Skeletal muscle cell (primary cell): ENCODE results near the gene KANSL3.

Source experiments
- DNase-seq: peaks from one replicate; pipeline ENCODE4 v3.0.0-alpha.2; 2010; ENCODE audit warnings: low read depth
- H3K4me3 ChIP-seq: 2 replicates; pipeline ENCODE4 v1.5.1; 2011; ENCODE audit warnings: low read depth, mild to moderate bottlenecking, control low read depth, low read length, moderate library complexity

Gene KANSL3

DNA sequence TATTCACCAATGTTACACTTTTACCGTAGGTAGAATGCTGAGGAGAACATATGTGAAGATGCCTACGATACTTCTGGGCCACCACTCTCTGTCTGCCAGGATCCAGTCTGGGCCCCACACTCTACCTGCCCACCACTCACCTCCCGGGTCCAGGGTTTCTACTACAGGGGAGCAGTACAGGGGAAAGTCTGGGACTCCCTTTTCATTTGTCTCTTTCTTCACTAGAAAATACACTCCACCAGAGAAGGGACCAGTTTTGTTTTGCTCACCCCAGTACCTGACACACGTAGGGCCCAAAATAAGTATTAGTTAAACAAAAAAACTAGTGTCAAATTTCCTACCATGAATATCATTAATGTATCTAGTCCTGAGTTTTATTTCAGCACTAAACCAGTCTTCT lies 21.1 kb downstream of the KANSL3 start:
- no peak overlapping the region for H3K4me3 ChIP-seq
- DNase-seq: no peak

DNA sequence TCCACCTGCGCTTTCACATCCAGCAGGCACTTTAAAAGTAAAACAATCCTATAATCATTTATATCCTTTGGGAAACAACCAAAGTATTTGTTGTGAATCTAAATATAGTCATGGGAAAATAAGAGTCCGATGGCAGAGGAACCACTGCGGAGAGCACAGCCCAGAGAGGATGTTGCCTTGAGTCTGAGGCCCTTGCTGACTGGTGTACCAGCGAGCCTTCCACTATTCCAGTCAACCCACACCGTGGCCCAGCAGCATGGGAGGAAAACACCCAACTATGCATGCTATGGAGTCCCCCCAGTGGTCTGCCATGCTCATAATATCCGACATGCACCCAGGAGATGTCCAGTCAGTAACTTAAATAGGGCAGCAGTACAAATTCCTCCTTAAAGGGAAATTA lies 21.6 kb downstream of the KANSL3 start:
- H3K4me3 ChIP-seq: no peak overlapping the region
- no peak for DNase-seq

DNA sequence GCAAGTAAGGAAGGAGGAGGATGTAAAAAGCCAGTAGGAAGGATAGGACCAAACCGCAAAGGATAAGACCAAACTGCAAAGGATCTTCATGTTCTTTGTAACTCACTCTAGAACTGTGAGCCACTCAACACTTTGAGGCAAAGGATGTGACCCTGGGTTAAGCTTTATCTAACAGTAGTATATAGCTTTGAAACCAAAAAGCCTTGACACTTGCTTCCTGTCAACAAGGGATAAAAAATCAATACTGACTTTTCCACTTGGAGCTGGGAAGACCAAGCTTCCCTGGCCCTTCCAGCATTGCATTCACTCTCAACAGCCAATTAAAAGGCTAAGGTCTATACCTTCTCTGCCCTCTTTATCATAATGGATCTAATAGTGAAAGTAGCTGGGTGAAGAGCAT lies 22.0 kb downstream of the KANSL3 start:
- no peak overlapping the region for H3K4me3 ChIP-seq
- DNase-seq: no peak

DNA sequence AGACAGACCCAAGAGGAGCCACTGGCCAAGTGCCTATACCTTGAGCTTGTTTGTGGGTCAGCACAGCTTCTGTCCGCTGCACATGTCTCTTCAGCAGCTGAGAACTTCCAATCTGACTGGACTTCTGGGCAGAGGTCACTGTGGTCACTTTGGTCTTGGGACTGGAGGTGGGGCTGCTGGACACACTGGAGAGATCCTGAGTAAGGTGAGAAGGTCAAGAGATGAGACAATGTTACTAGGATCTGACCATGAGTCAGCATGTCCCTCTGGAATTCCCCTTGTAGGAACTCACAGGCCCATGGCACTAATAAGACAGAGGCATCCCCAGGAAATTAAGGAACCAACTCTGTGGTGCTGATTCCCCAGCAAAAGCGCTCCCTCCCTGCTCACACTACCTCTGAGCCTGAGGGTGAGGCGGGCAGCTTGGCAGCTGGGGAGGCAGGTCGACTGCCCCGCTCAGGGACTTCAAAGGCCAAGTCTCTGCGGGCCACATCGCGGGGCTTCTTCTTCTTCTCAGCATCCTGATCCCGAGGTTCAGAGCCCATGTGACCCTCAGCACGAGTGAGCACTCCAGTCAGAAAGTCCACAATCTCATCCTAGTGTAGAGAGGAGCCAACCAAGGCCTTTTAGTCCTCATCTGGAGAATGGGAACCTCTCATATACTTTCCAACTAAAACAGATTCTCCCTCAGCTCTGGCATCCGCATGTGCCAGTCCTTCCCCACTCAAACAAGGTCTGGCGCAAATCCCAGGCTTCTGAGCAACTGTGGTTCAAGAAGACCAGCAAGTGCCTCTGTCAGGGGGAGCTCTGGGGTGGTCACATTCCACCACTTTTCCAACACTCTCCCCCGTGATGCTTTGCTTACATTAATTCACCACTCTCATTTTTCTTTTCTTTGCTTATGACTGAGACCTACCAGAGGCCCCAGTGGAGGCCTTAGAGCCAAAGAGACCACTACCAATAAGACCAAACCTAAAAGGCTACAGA lies 29.4 kb downstream of the KANSL3 start:
- no peak overlapping the region for H3K4me3 ChIP-seq
- no peak for DNase-seq

DNA sequence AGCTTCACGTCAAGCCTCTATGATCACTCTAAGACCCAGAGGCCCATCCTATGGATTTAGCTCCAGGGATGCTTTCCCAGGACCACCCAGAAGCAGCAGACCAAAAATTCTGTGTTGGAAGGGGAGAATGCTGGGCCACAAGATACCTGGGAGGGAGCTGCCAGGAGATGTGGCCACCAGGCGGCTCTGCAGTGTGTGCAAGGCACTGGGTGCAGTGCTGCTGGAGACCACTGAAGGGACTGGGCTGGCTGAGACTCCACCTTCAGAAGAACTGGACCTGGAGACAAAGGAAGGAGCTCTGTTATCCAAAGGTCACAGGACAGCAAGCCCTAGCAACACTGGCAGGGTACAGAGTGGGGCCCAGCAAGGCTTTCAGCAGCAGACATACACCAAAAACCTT lies 34.0 kb downstream of the KANSL3 start:
- DNase-seq: no peak
- H3K4me3 ChIP-seq: no peak overlapping the region

DNA sequence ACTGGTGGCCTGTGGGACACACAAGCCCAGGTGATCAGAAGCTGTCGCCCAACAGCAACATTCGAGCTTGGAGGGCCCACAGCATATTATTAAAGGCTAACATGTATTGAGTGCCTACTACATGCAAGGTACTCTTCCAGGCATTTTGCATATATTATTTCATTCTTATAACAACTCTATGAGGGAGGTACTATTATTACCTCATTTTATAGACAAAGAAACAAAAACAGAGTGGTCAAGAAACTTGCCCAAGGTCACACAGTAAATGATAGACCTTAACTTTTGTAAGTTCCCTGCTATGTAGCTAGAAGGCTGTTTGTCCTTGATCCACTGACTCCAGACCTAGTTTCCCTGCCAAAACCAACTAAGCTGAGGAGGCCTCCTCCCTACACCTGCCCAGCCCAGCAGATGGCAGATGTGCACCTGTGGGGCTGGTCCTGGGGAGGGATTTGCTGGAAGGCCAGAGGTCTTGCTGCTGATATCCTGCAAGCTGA lies 35.7 kb downstream of the KANSL3 start:
- H3K4me3 ChIP-seq: no peak overlapping the region
- DNase-seq: no peak

DNA sequence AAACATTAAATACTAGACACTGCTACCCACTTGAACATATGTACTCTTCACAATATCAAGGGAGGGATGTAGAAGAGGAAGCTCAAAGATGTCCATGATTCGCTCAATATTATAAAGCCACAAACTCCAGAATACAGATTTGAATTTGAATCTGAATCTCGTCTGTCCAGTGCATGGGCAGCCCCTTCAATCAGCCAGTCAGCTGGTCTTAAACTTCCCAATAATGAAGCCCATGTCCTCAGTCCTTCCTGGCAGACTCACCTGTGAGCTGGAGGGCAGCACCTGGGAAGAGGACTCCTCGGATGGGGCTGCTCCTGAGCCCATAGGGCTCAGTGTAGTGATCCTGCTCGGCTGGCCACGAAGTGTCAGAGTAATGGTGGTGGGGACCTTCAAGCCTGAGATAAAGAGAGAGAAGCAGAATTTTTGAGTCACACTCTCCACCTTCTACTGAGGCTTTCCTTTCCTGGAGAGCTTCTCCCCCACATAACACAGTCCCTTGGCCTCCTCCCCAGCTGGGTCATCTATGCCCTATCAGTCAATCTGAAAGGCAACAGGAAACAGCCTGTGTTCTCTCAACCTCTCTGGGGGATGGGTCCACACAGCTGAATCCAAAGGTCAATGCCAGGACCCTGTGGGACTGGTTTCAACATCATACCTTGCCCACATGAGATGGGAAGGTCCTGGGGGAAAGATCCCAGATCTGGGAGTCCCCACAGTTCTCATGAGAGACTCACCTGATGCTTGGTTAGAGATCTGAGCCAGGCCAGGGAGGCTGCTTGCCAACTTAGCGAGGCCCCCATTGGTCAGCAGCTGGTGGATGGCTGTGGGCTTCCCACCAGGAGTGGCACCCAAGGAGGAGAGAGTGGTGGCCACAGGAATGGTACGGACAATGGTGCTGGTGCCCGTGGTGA lies 36.5 kb downstream of the KANSL3 start:
- DNase-seq: no peak
- no peak overlapping the region for H3K4me3 ChIP-seq

DNA sequence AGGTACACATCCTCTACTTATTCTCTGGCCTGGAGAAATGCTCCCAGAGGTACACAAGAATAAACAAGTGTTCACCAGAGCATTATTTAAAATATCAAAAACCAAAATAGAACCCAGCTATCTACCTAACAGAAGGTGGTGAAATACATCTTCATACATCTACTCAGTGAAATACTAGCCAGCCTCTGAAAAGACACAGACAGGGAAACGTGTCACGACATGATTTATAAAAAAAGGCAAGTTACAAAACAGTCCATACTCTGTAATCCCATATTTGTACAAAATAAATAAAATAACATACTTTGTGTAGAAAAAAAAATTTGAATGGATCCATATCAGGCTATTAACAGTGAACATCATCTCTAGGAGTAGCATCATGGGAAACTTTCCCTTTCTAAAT lies 38.2 kb downstream of the KANSL3 start:
- no peak for DNase-seq

DNA sequence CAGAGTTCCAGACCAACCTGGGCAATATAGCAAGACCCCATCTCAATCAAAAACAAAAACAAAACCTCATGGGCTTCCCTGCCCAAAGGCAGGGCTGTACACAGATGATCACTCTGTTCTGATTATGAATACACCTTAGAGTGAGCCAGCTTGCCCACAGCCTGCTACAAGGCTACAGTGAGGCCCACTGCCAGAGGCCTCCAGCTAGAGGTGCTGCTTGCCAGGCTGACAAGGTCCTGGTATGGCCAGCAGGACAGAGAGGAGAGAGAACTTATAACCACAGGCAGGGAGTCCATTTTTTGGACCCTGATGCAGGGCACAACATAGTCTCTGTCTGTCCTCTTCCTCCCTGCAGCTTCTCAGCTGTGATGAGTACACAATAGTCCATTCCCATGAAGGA lies 41.5 kb downstream of the KANSL3 start:
- H3K4me3 ChIP-seq: no peak overlapping the region

More for the DNA sequence above, 38.2 kb downstream of the KANSL3 start:
- no peak overlapping the region for H3K4me3 ChIP-seq

DNA sequence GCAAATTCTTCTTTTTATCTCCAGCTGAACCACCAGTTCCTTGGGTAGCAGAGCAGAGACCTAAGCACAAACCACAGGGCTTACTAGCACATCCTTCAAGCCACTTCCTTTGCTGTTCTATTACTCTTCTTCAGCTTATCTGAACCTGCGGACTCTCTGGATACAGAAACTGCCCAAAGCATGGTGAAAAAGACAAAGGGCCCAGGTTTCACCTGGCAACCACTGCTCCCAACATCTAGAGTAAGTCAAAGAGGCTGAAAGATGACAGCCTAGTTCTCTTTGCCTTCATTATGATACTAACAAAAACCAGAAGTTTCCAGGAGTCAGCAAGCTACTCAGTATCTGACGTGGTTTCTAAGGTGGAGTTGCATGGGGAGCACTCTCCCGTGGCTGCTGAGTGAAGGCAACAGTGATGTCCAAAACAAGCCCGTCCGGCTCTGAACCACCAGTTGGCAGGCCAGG lies 43.4 kb downstream of the KANSL3 start:
- no peak for DNase-seq
- H3K4me3 ChIP-seq: no peak overlapping the region

More for the DNA sequence above, 41.5 kb downstream of the KANSL3 start:
- no peak for DNase-seq

DNA sequence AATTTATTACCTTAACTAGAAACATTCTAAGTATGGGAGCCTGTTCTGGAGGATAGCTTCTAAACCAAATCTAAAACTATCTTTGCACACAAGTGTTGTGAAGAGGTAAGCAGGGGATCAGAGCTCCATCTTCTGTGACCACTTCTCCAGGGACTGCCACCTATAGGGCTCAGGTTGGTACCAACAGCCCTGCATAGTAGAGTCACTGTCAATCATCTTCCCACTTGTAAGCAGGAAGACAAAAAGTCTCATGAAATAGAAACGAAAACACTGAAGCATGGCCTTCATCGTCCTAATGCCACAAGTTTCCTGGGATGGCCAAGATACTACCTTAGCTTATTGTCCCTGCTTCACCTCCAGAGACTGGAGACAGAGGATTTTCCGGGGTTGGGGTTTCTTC lies 43.8 kb downstream of the KANSL3 start:
- H3K4me3 ChIP-seq: no peak overlapping the region
- no peak for DNase-seq

DNA sequence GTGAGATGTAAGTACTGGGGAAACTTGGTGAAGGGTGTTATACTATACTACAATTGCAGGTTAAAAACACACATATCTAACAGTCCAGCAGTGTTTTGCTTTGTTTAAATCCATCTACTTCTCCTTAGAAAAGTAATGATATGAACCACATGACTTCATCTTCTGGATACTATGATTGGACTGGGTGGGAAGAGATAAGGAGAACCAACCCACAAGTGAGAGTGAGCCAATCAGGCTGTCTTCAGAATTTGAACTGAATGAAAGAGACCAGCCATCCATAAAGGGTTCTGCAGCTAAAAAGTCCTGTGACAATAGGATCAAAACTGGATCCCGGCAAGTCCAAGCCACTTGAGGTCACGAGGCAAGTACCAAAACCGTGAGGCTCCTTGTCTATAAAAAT lies 46.6 kb downstream of the KANSL3 start:
- DNase-seq: no peak
- no peak overlapping the region for H3K4me3 ChIP-seq

DNA sequence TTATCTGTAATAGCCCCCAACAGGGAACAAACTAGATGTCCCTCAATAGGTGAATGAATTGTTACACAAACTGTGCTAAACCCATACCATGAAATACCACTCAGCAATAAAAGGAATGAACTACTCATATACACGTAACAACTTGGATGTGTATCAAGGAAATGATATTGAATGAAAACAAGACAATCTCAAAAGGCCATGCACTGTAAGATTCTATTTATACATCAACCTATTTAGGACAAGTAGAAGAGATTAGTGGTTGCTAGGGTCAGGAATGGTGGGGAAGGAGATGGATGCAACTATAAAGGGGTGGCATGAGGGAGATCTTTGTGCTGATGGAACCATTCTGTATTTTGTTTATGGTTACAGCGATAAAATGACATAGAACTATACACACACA lies 47.1 kb downstream of the KANSL3 start:
- DNase-seq: no peak
- no peak overlapping the region for H3K4me3 ChIP-seq

DNA sequence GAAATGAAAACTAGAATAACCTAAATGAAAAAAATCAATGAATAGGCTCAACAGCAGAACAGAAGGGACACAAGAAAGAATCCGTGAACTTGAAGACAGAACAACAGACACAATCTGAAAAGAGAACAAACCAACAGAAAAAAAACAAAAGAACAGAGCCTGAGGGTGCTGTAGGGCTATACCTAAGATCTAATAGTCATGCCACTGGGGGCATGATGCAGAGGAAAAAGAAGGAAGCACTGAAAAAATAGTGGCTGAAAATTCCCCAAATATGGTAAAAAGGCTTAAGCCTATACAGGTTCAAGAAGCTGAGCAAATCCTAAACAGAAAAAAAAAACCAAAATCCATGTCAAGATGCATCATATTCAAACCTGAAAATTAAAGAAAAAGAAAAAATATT lies 50.3 kb downstream of the KANSL3 start:
- no peak overlapping the region for H3K4me3 ChIP-seq
- no peak for DNase-seq

DNA sequence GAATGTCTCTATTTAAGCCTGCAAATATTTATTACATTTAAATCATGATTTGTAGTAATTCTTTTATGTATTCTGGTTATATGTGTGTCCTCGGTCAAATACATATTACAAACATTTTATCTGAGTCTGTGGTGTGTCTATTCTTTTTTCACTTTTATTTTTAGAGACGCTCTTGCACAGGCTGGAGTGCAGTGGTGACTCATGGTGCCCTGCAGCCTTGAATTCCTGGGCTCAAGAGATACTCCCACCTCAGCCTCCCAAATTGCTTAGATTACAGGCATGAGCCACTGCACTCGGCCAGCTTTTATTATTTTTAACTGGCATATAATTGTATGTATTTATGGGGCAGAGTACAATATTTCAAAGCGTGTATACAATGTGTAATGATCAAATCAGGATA lies 54.1 kb downstream of the KANSL3 start:
- no peak for DNase-seq
- H3K4me3 ChIP-seq: no peak overlapping the region

DNA sequence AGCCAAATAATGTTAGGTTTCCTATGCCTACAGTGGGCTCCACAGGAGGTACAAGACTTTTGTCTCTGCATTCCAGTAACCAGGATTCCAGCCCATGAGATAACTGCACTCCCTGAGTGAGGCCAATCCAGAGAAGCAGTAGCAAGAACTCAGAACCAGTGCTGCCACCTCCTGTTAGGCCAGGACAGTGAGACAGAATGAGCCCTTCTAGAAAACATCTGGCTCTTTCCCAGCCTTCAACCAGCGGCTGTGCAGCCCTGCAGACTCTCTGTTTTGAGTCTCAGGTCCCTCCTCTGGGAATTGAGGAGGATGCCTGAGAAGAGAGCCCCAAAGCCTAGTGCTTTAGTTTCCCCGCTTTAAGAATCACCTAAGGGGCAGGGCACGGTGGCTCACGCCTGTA lies 57.3 kb downstream of the KANSL3 start:
- H3K4me3 ChIP-seq: no peak overlapping the region
- DNase-seq: peak; percentile 2

DNA sequence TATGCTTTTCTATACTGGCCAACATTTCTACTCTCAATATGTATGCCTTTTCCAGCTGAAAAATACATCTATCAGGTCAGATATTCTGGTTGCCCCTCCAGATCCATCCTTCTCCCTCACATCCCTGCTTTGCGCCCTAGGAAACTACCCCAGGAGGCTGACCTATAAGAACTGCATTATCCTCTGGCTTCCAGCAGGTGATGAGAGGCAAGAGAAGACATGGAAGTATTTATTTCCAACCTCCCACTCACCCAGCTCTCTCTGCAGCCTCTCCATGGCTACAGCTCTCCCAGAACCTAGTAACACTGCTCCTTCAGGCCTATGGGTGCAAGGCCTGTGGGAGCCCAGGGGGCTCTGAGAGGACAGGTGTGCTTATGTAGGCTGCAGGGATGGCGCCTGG lies 58.7 kb downstream of the KANSL3 start:
- no peak overlapping the region for H3K4me3 ChIP-seq
- no peak for DNase-seq

DNA sequence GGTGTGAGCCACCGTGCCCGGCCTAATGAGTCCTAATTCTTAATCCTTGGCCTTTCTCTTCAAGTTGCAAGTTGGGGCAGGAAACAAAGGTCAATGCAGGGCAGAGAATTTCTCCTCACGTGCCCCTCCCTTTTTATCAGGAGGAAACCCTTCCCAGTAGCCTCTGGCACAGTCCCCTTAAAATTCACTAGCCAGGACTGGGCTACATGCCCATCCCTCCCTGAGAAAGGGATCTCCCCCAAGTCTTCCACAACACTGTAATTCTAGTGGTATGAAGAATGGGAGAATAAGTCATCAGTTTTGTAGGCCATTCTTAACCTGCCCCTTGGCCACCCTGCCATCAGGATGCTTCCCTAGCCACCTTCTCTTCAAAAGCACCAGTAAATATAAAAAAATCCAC lies 59.4 kb downstream of the KANSL3 start:
- H3K4me3 ChIP-seq: no peak overlapping the region
- DNase-seq: no peak

DNA sequence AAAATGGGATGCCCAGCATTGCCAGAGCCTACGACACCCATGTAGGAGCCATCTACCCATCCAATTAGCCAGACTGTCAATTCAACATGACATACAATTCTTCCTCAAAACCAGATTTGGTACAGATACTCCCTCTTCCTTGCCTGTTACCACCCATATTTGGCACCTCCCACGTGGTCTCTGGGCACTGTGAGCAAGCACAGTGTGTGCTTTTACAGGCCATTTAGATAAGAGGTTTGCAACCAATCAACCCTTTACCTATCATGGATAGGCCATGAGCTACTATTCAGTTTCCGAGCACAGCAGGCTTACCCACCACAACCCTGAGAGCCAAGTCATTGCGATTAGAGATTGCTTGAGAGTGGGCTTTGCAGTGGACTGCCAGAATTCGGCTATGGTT lies 60.6 kb downstream of the KANSL3 start:
- no peak overlapping the region for H3K4me3 ChIP-seq
- no peak for DNase-seq

DNA sequence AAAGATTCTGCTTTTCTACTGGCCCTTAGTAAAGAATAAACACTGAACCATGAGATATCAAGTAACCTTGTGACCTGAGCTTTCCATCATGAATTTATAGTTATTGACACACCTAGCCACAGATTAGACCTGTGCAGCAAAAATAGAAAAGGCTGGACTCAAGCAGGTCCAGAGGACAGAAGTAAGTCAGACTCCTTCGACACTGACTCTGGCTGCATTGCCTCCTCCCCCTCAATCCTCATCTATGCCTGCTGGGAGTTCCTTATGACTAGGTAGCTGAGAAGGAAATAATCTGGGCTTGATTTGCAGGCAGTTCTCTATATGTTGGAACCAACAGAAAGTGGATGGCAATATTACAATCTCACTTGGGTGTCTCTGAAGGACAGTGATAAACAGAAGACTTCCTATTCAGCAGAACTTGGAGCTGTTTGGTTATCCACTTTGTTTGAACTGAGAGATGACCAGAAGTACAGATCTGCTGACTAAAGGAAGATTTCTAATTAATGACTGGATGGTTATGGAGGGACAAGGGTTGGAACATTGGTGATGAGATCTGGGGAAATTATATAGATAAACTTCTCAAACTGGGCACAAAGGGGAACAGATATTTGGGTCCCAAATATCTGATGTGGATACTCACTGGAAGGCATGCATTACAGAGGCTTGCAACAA lies 62.2 kb downstream of the KANSL3 start:
- DNase-seq: no peak
- H3K4me3 ChIP-seq: no peak overlapping the region
